Measurements from ENCODE around the gene SHH.
"Not testable (repeated sequence)": the region's sequence is repeated elsewhere in the genome, so short reads cannot be mapped to it uniquely, and the experiment has no call there.

Gene SHH

GRCh38 chr7:155818820-155819168, 6.5 kb upstream of the SHH start:
- no peak for DNase-seq

GRCh38 chr7:155818154-155818819, 6.0 kb upstream of the SHH start:
- no peak for DNase-seq

- DNase-seq, result not testable (repeated sequence)
Observed at GRCh38 chr7:155817515-155817914, 5.3 kb upstream of the SHH start.

DNA sequence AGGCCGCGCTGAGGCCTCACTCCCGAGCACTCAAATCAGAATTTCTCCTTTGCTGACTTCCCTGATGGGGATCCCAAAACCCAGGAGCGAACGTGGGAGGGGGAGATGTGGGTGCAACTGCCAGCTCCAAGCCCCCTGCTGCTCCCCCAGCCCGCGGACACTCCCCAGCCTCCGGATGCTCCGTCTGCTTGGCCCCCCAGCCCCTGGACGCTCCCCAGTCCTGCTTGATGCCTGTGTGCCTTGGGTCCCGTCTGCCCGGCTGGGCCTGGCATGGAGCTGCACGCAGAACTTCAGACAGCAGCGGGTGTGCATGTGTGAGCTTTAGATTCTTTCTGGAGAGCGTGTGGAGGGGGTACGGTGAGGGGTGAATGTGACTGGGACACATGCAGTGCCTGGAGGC, 4.7 kb upstream of the SHH start:
- DNase-seq, result no peak

GRCh38 chr7:155816192-155816508, 3.9 kb upstream of the SHH start:
- no peak for DNase-seq

GRCh38 chr7:155815332-155816191, 3.3 kb upstream of the SHH start:
- peak; percentile 38 for DNase-seq

- DNase-seq, result no peak
Observed at GRCh38 chr7:155814316-155815276, 2.3 kb upstream of the SHH start.

DNA sequence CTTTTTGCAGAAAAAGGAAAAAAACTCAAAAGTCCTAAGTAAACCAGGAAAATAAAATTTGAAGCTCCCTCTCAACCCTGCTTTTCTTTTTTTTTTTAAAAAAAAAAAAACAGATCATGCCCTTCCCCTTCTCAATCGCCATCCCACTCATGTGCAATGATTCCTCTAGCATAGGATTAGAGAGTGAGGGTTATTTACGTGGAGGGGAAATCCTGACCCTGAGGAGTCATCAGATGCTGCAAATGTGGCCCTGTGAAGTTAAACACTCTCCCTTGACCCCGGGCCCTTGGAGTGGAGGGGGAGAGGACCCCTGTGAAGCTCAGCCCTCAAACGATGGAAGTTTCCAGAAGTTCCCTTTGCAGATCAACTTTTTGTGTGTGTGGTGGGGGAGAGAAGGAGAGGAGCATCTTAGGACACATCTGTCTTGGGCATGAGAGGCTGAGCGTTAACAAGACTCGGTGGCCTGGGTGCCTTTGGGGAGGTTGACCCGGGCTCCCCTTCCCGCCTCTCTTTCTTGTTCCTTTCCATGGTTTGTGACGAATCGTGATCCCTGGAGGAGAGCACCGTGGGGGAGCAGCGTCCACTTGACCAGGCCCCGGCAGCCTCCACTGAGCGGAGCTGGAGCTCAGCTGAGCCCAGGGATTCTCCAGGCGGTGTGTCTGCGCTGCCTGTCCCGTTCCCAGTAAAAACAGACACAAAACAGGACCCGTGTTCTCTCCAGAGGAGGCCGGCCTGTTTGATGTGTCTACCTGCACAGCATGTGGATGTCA, 1.5 kb upstream of the SHH start:
- no peak for DNase-seq

DNA sequence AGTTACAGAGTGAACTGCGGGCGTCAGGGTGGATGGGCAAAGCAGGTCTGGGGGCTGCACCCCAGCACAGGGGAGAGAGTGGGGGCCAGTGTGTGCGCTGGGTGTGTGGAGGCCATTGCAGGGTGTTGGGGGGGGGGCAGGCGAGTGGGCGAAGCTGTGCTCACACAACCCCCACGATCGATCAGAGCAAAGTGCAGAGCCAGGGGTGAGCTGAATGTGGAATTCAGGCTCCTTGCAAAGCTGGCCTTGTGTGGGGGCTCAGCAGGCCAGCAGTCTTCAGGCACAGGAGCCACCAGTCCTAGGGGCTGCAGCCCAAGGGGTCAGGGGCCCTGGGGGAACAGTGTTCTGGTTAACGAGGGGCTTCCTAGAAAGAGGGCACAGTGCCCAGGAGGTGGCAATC, 862 bp upstream of the SHH start:
- no peak for DNase-seq

DNA sequence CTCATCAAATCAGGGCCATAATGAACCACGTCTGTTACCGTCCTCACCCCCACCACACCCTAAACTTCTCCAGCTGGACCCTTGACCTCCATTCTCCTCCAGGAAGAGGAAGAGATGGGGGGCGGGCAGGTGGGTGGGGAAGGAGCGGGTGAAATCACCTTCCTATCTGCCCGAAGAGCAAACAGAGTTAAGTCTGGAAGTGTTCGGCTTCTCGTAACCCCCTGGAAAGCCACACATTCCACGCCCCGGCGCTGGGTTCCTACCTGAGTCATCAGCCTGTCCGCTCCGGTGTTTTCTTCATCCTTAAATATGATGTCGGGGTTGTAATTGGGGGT, 736 bp downstream of the SHH start:
- DNase-seq, result no peak

GRCh38 chr7:155810770-155811559, 1.3 kb downstream of the SHH start:
- DNase-seq, result no peak

DNA sequence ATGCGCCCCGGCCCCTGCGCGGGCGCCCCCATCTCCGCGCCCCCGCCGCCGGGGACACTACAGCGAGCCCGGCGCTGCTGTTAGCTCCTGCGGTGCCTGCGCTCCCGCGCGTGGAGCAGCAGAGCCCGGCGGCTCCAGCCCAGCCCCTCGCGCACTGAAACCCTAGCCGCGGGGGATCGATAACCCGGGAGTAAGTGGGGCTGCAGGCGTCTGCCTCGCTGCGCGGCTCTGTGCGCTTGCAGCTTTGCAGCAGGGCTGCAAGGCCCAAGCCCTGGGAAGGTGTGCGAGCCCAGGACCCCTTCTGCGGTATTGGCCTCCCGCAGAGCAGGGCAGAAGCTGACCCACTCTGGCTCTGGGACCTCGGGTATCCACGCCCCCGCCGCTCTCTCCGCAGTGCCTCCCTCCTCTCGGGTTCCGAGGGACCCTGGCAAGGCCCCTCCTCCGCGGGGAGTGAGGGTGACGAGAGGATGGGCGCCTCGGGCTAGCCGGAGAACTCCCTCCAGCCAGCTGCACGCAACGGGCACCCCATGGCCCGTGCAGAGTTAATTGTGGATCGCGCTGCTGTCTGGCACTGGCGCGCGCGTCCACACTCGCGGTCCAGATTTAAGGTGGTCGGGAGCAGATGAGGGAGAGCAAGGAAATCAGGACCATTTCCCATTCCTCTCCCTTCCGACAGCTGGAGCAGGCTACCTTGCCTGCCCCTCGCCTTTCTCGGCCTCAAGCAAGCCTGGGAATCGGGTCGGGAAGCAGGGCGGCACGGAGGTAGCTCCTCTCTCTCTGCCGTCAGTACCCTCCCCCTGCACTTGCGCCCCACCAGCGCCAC, 2.1 kb downstream of the SHH start:
- DNase-seq, result no peak

DNA sequence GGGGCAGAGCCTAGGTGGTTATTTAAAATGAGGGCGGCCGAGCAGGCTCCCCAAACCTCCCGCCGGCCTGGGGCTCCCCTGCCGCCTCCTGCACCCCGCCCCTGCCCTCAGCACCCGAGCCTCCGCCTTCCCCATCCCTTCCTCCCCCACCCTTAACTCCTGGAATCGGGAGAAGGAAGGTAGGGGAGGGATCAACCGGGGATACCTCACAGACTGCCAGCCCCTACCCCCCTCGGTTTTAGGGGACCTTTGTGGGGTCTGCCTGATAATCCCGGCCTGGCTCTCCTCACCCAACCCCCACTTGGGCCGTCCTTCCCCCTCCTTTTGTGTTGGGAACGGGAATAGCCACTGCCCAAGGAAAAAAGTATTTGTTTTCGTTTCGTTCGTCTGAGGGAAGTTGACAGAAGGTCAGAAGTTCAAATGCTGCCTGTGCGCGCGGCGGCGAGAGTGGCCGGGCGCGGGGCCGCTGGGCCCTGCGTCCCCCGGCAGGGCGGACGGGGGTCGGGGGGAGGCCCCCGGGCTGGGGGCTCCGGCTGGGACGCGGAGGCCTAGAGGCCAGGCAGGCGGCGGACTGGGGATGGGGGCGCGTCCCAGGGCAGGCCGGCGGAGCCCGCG, 2.8 kb downstream of the SHH start:
- no peak for DNase-seq

- no peak for DNase-seq
Observed at GRCh38 chr7:155808549-155809331, 3.5 kb downstream of the SHH start.

GRCh38 chr7:155807789-155808548, 4.3 kb downstream of the SHH start:
- no peak for DNase-seq

DNA sequence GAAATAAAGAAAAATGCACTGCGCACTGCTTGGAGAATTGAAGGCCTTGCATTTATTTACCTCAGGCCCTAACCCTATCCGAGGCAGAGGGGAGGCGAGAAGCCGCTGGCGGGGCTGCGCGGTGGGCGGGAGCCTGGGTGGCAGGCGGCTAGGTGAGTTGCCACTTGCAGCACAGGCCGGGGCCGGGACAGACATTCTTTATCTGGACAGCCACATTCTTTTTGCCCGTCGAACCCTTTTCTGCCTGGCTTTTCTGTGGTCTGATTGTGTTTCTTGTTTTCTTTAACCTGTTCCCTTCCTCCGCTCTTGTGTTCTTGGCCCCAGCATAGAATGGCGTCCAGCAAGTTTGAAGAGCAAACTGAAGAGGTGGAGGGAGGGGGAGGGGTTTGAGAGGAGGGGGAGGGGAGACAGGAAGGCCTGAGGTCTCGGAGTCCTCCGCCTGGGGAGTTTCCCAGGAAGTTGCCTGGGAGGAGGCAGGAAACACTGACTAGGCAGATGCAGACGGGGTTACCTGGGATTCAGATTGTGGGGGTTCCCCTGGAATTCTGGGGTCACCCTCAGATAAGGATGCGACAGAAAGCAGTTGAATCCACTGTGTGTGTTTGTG, 5.1 kb downstream of the SHH start:
- no peak for DNase-seq

GRCh38 chr7:155806096-155806871, 6.0 kb downstream of the SHH start:
- no peak for DNase-seq

DNA sequence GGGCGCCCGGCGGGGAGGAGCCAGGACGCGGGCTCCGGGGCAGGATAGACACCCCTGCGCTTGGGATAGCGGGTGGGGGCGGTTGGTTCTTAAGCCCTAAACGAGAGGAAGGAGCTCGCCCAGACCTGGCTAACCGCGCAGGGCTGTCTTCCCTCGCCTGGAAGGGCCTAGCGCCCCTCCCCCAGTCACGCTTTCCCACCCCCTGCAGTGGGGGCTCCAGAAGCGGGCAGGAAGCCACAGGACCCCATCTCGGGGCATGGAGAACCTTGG, 6.5 kb downstream of the SHH start:
- no peak for DNase-seq
